ENCODE data around the gene PAX7. TPM values are rescaled to one million over a fixed set of nuclear protein-coding genes. Genes with fewer than 3 reads are reported as not detected.

PAX7 gene
- total and polyA plus RNA-seq, 2 of the 4 experiments (the other 2 are of a cell fraction): not detected

GRCh38 chr1:18647681-18648214, 17.1 kb downstream of the PAX7 start:
- intact Hi-C loops (cut with micrococcal nuclease): no loop called here
- H3K56ac ChIP-seq (ENCODE audit: extremely low read depth, insufficient read depth, low read length): no peak overlapping the region
- CTCF ChIA-PET: no interaction called here

More at GRCh38 chr1:18647681-18648214, 17.1 kb downstream of the PAX7 start:
- no peak overlapping the region for H3K4ac ChIP-seq (ENCODE audit: low read depth, low read length)
- in situ Hi-C loops (cut with MboI; ENCODE audit: low sequenced_read_pairs): no loop called here
- H2BK120ac ChIP-seq (ENCODE audit: low read depth, low read length): no peak overlapping the region
- no peak overlapping the region for H2BK15ac ChIP-seq (ENCODE audit: low read depth, low read length)
- H4K91ac ChIP-seq (ENCODE audit: insufficient read depth, low read depth, low read length): no peak overlapping the region
- no peak overlapping the region for H3K14ac ChIP-seq (replicated peaks; ENCODE audit: low read depth, low read length)
- H4K20me1 ChIP-seq (ENCODE audit: insufficient read depth, low read length): no peaks in the 10 kb centered on the region
- no peak overlapping the region for H3K9ac ChIP-seq (ENCODE audit: low read depth, low read length)
- no peak overlapping the region for H4K8ac ChIP-seq (ENCODE audit: low read depth in 2 of 2, low read length in 2 of 2)
- no peaks in the 10 kb centered on the region for H3K9me3 ChIP-seq (ENCODE audit: control insufficient read depth, insufficient read depth, low read length)
- no TSS peak for BruUV-seq (replicated peaks)
- ATAC-seq (ENCODE audit: low read depth) (no peak), DNase-seq (no peak)
- no peaks in the 10 kb centered on the region for H3K36me3 ChIP-seq (ENCODE audit: control insufficient read depth, insufficient read depth, low read length)
- no peaks in the 10 kb centered on the region for H3K9me1 ChIP-seq (ENCODE audit: insufficient read depth, low read length)
- no peak overlapping the region for H3K23ac ChIP-seq (ENCODE audit: low read depth, low read length)
- no peaks in the 10 kb centered on the region for H3K4me1 ChIP-seq (ENCODE audit: control insufficient read depth, insufficient read depth, low read length)
- POLR2A ChIA-PET (ENCODE audit: unreplicated experiment): no interaction called here
- H2BK5ac ChIP-seq (ENCODE audit: low read depth, low read length, poor library complexity, severe bottlenecking): no peak overlapping the region
- H2AK5ac ChIP-seq (ENCODE audit: low read depth, low read length): no peak overlapping the region
- no peak overlapping the region for H2AK9ac ChIP-seq (replicated peaks; ENCODE audit: low read depth, low read length, poor library complexity)
- H3K4me3 ChIP-seq (ENCODE audit: insufficient read depth, low read depth, low read length): no peak overlapping the region
- no peak overlapping the region for H4K5ac ChIP-seq (ENCODE audit: low read depth, low read length)
- no peak overlapping the region for H2BK20ac ChIP-seq (ENCODE audit: low read depth, low read length)
- no peak for TF ChIP-seq USF2 (IDR thresholded peaks at IDR 0.05; ENCODE audit: low read depth, low read length)
- TF ChIP-seq RAD21 (IDR thresholded peaks at IDR 0.05; ENCODE audit: low read length): no peak
- no peak for TF ChIP-seq SMC3 (IDR thresholded peaks at IDR 0.05; ENCODE audit: low read depth, low read length)
- TF ChIP-seq, protein P1, sequence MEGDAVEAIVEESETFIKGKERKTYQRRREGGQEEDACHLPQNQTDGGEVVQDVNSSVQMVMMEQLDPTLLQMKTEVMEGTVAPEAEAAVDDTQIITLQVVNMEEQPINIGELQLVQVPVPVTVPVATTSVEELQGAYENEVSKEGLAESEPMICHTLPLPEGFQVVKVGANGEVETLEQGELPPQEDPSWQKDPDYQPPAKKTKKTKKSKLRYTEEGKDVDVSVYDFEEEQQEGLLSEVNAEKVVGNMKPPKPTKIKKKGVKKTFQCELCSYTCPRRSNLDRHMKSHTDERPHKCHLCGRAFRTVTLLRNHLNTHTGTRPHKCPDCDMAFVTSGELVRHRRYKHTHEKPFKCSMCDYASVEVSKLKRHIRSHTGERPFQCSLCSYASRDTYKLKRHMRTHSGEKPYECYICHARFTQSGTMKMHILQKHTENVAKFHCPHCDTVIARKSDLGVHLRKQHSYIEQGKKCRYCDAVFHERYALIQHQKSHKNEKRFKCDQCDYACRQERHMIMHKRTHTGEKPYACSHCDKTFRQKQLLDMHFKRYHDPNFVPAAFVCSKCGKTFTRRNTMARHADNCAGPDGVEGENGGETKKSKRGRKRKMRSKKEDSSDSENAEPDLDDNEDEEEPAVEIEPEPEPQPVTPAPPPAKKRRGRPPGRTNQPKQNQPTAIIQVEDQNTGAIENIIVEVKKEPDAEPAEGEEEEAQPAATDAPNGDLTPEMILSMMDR (conservative IDR thresholded peaks at IDR 0.05; ENCODE audit: low read depth, low read length): no peak
- TF ChIP-seq ELK1 (IDR thresholded peaks at IDR 0.05; ENCODE audit: borderline replicate concordance, low read depth, low read length): no peak
- no peak for TF ChIP-seq BHLHE40 (IDR thresholded peaks at IDR 0.05; ENCODE audit: low read depth, low read length)
- TF ChIP-seq RFX5 (IDR thresholded peaks at IDR 0.05; ENCODE audit: low read depth, low read length): no peak
- no peak for TF ChIP-seq FOS (IDR thresholded peaks at IDR 0.05; ENCODE audit: low read depth, low read length)
- no peak for TF ChIP-seq CEBPB (IDR thresholded peaks at IDR 0.05; ENCODE audit: low read depth, low read length)
- no peak for TF ChIP-seq MAFK (IDR thresholded peaks at IDR 0.05; ENCODE audit: low read depth, low read length)
- TF ChIP-seq MXI1 (IDR thresholded peaks at IDR 0.05; ENCODE audit: borderline replicate concordance, low read depth, low read length): no peak
- 0% methylated on average over 1 of the region's 3 CpGs; no CpG with 5 or more reads in 1 of the 2 experiments for WGBS, 2 experiments (ENCODE audit: extremely low coverage in 2 of 2, insufficient read length in 1 of 2)
- no peak overlapping the region for H3K4me2 ChIP-seq (ENCODE audit: low read depth, low read length)
- no peak overlapping the region for H3K27ac ChIP-seq (ENCODE audit: insufficient read depth, low read length)
- peaks cover 71% of the 10 kb centered on the region for H3K27me3 ChIP-seq (ENCODE audit: control insufficient read depth, insufficient read depth, low read length)
- H3K18ac ChIP-seq (ENCODE audit: low read depth, low read length): no peak overlapping the region
- H2AFZ ChIP-seq (replicated peaks; ENCODE audit: low read length, poor library complexity): no peak overlapping the region
- dilution Hi-C loops (cut with HindIII; ENCODE audit: low sequenced_read_pairs, unreplicated experiment): no loop called here
- H3K79me1 ChIP-seq (ENCODE audit: low read depth in 1 of 2, low read length in 2 of 2): no peaks in the 10 kb centered on the region

All from IMR-90 (cell line).